ENCODE results near the gene RIPOR1.
A peak's percentile ranks its signal among the peaks of the same experiment; 100 is the strongest.

GRCh38 chr16:67537270-67537635 is 8.6 kb downstream of the RIPOR1 start:
- TF ChIP-seq CTCF (conservative IDR thresholded peaks at IDR 0.05; ENCODE audit: low read depth, low read length) (no peak), RAD21 (IDR thresholded peaks at IDR 0.05; ENCODE audit: low read length) (no peak), POLR2A (IDR thresholded peaks at IDR 0.05; ENCODE audit: low read depth, low read length) (peak; percentile 67; the same call in 1 of the 2 replicates)

Measured in IMR-90 (cell line).